ENCODE results near the gene CRYBG2.
"Not testable (repeated sequence)": the region's sequence is repeated elsewhere in the genome, so short reads cannot be mapped to it uniquely, and the experiment has no call there.

The CRYBG2 gene

GRCh38 chr1:26296340-26297056, 57.4 kb downstream of the CRYBG2 start:
- peaks cover 0 to 19% (median 0%) of the 10 kb centered on the region in 3 donors for H3K36me3 ChIP-seq
- intact Hi-C loops (cut with DNase I; ENCODE audit: low total_unique reads), result no loop called here
- no peak overlapping the region for H3K27ac ChIP-seq
- no peak for DNase-seq
- H3K4me1 ChIP-seq, result no peaks in the 10 kb centered on the region
- no peak for TF ChIP-seq CTCF (IDR thresholded peaks at IDR 0.05)
- H3K4me3 ChIP-seq, result no peak overlapping the region
- no peaks in the 10 kb centered on the region for H3K9me3 ChIP-seq
- H3K27me3 ChIP-seq, result peaks cover 0 to 3% of the 10 kb centered on the region in 2 donors

GRCh38 chr1:26295194-26296138, 58.5 kb downstream of the CRYBG2 start:
- Histone ChIP-seq H3K27ac (no peak overlapping the region), H3K27me3 (peaks cover 0 to 1% of the 10 kb centered on the region in 2 donors), H3K4me3 (no peak overlapping the region), H3K4me1 (no peaks in the 10 kb centered on the region), H3K9me3 (no peaks in the 10 kb centered on the region), H3K36me3 (peaks cover 0 to 19% (median 0%) of the 10 kb centered on the region in 3 donors)
- no peak for DNase-seq
- intact Hi-C loops (cut with DNase I; ENCODE audit: low total_unique reads), result no loop called here
- TF ChIP-seq CTCF (IDR thresholded peaks at IDR 0.05), result no peak

GRCh38 chr1:26293911-26294463, 59.9 kb downstream of the CRYBG2 start:
- intact Hi-C loops (cut with DNase I; ENCODE audit: low total_unique reads), result no loop called here
- TF ChIP-seq CTCF (IDR thresholded peaks at IDR 0.05), result no peak
- Histone ChIP-seq H3K4me3 (no peak overlapping the region), H3K27me3 (no peaks in the 10 kb centered on the region), H3K27ac (no peak overlapping the region), H3K4me1 (no peaks in the 10 kb centered on the region), H3K9me3 (no peaks in the 10 kb centered on the region), H3K36me3 (peaks cover 0 to 19% (median 0%) of the 10 kb centered on the region in 3 donors)
- DNase-seq, result peak in 1 of 2 donors; percentile 55

- H3K9me3 ChIP-seq; H3K4me1 ChIP-seq; H3K27ac ChIP-seq; DNase-seq; H3K27me3 ChIP-seq; H3K4me3 ChIP-seq; intact Hi-C loops (cut with DNase I; ENCODE audit: low total_unique reads): not testable (repeated sequence)
- peaks cover 0 to 19% (median 0%) of the 10 kb centered on the region in 3 donors for H3K36me3 ChIP-seq
Observed at GRCh38 chr1:26292735-26293134, 61.2 kb downstream of the CRYBG2 start.

- Histone ChIP-seq H3K4me3 (no peak overlapping the region), H3K36me3 (peaks cover 0 to 16% (median 0%) of the 10 kb centered on the region in 3 donors), H3K9me3 (no peaks in the 10 kb centered on the region), H3K27ac (no peak overlapping the region), H3K4me1 (peaks cover 0 to 8% (median 0%) of the 10 kb centered on the region in 4 donors), H3K27me3 (no peaks in the 10 kb centered on the region)
- TF ChIP-seq CTCF (IDR thresholded peaks at IDR 0.05), result no peak
- DNase-seq, result no peak
- intact Hi-C loops (cut with DNase I; ENCODE audit: low total_unique reads), result no loop called here
Observed at GRCh38 chr1:26291939-26292338, 62.0 kb downstream of the CRYBG2 start.
